ENCODE data around the gene HNRNPM.

HNRNPM gene

DNA sequence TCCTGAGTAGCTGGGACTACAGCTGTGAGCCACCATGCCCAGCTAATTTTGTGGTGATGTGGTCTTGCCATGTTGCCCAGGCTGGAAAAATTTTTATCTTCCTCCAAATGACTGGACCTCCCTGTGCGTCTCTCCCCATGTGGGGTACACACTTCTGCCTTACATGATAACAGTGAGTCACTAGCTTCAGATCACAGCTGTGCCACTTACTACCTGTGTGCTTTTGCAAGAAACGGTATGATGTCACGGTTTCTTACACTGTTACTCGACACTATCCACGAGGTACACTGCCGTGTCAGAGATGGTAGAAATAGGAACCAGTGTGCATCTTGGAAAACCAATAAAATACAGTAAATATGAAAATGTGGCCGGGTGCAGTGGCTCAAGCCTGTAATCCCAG is 86.7 kb downstream of the HNRNPM start:
- Histone ChIP-seq H3K27ac (ENCODE audit: insufficient read depth, low read length, poor library complexity, severe bottlenecking) (no peak overlapping the region), H3K36me3 (ENCODE audit: control insufficient read depth, insufficient read depth, low read length) (peaks cover 49% of the 10 kb centered on the region), H3K27me3 (replicated peaks; ENCODE audit: control insufficient read depth, insufficient read depth, low read length, poor library complexity, severe bottlenecking) (no peaks in the 10 kb centered on the region), H3K4me3 (ENCODE audit: insufficient read depth, low read depth, low read length, poor library complexity, severe bottlenecking) (no peak overlapping the region), H3K4me1 (ENCODE audit: control insufficient read depth, insufficient read depth, low read length, poor library complexity, severe bottlenecking) (no peaks in the 10 kb centered on the region), H3K9me3 (ENCODE audit: control insufficient read depth, low read length) (no peaks in the 10 kb centered on the region)
- DNase-seq = no peak

DNA sequence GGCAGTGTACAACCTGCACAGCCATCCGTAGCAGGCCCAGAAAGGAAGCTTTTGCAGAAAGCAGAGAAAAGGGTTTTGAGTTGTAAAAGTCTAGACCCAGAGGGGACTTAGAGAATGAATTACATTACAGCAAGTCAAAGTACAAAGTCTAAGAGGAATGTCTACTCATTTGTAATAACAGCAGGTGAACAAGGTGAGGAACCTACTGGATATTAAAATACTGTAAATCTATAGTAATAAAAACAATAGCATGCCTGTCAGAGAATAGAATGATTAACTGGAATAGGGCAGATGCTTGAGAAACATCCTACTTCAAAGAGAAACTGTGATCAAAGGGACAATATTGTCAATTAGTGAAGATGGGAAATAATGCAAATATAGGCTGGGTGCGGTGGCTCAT is 87.5 kb downstream of the HNRNPM start:
- no peak overlapping the region for H3K4me3 ChIP-seq (ENCODE audit: insufficient read depth, low read depth, low read length, poor library complexity, severe bottlenecking)
- H3K4me1 ChIP-seq (ENCODE audit: control insufficient read depth, insufficient read depth, low read length, poor library complexity, severe bottlenecking) = no peaks in the 10 kb centered on the region
- no peak overlapping the region for H3K27ac ChIP-seq (ENCODE audit: insufficient read depth, low read length, poor library complexity, severe bottlenecking)
- no peak for DNase-seq
- peaks cover 48% of the 10 kb centered on the region for H3K36me3 ChIP-seq (ENCODE audit: control insufficient read depth, insufficient read depth, low read length)
- no peaks in the 10 kb centered on the region for H3K9me3 ChIP-seq (ENCODE audit: control insufficient read depth, low read length)
- no peaks in the 10 kb centered on the region for H3K27me3 ChIP-seq (replicated peaks; ENCODE audit: control insufficient read depth, insufficient read depth, low read length, poor library complexity, severe bottlenecking)

DNA sequence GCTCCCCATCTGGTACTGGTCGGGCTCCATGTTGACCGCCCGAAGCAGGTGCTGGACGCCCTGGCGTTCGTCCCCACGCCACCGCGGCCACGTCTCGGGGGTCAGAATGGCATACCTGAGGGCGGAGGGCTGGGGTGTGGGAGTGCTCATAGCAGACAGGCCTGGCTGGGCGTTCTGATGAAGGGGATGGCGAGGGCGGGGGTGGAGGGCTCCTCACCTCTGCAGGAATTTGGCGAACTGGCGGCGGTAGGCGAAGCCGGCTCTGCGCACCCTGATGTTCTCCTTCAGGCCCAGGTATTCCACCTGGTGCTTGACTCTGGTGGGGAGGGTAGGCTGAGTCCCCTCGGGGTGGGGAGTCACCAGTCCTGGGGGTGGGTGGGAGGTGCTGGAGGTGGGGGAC is 91.5 kb downstream of the HNRNPM start:
- H3K4me3 ChIP-seq (ENCODE audit: insufficient read depth, low read depth, low read length, poor library complexity, severe bottlenecking) = no peak overlapping the region
- no peaks in the 10 kb centered on the region for H3K4me1 ChIP-seq (ENCODE audit: control insufficient read depth, insufficient read depth, low read length, poor library complexity, severe bottlenecking)
- DNase-seq = no peak
- H3K36me3 ChIP-seq (ENCODE audit: control insufficient read depth, insufficient read depth, low read length) = peaks cover 34% of the 10 kb centered on the region
- no peak overlapping the region for H3K27ac ChIP-seq (ENCODE audit: insufficient read depth, low read length, poor library complexity, severe bottlenecking)
- H3K9me3 ChIP-seq (ENCODE audit: control insufficient read depth, low read length) = no peaks in the 10 kb centered on the region
- H3K27me3 ChIP-seq (replicated peaks; ENCODE audit: control insufficient read depth, insufficient read depth, low read length, poor library complexity, severe bottlenecking) = no peaks in the 10 kb centered on the region

DNA sequence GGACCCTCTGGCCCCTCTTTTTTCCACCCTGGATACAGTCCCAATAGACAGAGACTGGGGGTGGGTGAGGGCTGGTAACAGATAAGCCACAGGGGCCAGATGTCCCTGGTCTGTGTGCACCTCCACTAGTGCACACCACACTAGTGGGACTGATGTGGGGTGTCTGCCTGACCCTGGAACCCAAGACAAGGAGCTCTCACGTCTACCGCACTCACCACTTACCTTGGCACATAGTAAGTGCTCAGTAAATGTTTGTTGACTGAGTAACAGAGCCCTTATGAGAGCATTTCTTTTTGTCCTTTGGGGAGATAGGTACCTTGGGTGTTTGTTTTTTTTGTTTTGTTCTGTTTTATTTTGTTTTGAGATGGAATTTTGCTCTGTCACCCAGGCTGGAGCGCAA is 92.3 kb downstream of the HNRNPM start:
- H3K27me3 ChIP-seq (replicated peaks; ENCODE audit: control insufficient read depth, insufficient read depth, low read length, poor library complexity, severe bottlenecking) = no peaks in the 10 kb centered on the region
- H3K36me3 ChIP-seq (ENCODE audit: control insufficient read depth, insufficient read depth, low read length) = peaks cover 37% of the 10 kb centered on the region
- H3K4me1 ChIP-seq (ENCODE audit: control insufficient read depth, insufficient read depth, low read length, poor library complexity, severe bottlenecking) = no peaks in the 10 kb centered on the region
- no peaks in the 10 kb centered on the region for H3K9me3 ChIP-seq (ENCODE audit: control insufficient read depth, low read length)
- H3K27ac ChIP-seq (ENCODE audit: insufficient read depth, low read length, poor library complexity, severe bottlenecking) = no peak overlapping the region
- no peak for DNase-seq
- no peak overlapping the region for H3K4me3 ChIP-seq (ENCODE audit: insufficient read depth, low read depth, low read length, poor library complexity, severe bottlenecking)

Data from effector memory CD4-positive, alpha-beta T cell (primary cell).